Inferior parietal cortex (tissue), 1 donor: ENCODE measurements around the gene PGAM5.

Experiments
- DNase-seq: peaks from one replicate; pipeline ENCODE4 v3.0.0-alpha.2; 2016; ENCODE audit errors: extremely low spot score

The PGAM5 gene

DNA sequence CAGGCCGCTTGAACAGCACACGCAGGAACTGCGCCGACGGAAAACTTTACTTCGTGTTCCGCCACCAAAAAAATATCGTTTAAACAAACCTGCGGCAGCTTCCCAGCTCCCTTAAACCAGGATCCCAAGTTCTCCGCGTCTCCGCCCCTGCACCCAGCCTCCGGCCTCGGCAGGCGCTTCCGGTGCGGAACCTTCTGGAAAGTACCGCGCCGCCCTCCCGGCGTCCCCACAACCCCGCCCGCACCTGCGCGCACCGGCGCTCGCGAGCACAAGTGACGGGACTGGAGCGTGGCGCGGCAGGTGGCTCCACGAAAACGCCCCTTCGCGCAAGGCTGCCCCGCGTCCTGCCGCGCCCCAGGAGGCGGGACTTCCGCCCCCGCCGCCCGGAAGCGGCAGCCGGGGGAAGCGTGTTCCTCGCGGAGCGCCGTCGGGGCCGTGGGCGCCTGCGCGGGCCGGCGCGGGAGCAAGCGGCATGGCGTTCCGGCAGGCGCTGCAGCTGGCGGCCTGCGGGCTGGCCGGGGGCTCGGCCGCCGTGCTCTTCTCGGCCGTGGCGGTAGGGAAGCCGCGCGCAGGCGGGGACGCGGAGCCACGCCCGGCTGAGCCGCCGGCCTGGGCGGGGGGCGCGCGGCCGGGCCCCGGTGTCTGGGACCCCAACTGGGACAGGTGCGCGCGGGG, at the start of gene PGAM5:
Gene PGAM5 (plus strand): TSS at position 438 of the 675 bp plus-strand sequence. CDS start 35 bp downstream, at position 473.
- DNase-seq: peak; percentile 77

DNA sequence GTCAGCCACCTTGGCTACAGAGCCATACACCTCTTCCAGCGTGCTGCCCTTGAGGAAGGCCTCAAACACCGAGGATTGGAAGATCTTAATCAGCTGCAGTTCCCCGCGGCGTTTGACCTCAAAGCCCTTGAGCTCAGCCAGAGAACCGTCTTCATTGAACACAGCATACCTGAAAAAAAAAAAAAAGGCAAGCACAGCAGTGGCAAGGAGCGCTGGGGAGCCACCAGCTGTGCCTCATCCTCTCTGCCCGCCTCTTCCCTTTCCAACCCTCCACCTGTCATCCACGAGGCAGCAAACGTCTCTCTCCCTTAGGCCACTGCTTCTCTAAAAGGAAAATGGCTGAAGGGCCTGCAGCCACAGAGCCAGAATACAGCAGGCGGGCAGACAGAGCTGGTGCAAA, 49.6 kb upstream of the PGAM5 start:
- no peak for DNase-seq

DNA sequence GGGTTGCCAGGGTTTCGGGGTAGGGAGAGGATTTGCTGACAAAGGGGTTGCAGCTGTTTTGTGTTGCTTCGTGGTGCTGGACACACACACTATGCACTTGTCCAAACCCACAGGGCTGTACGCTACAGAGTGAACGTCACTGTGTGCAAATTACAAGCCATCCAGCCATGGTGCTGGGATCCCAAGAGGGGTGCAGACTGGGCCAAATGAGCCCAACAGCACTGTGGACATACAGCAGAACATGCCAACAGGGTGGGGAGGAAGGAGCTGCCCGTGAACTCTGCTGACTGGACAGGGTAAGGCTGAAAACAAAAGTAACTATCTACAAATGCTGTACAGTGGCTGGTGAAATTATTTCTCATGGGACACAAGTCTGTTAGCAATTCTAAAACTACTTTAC, 48.7 kb upstream of the PGAM5 start:
- no peak for DNase-seq

DNA sequence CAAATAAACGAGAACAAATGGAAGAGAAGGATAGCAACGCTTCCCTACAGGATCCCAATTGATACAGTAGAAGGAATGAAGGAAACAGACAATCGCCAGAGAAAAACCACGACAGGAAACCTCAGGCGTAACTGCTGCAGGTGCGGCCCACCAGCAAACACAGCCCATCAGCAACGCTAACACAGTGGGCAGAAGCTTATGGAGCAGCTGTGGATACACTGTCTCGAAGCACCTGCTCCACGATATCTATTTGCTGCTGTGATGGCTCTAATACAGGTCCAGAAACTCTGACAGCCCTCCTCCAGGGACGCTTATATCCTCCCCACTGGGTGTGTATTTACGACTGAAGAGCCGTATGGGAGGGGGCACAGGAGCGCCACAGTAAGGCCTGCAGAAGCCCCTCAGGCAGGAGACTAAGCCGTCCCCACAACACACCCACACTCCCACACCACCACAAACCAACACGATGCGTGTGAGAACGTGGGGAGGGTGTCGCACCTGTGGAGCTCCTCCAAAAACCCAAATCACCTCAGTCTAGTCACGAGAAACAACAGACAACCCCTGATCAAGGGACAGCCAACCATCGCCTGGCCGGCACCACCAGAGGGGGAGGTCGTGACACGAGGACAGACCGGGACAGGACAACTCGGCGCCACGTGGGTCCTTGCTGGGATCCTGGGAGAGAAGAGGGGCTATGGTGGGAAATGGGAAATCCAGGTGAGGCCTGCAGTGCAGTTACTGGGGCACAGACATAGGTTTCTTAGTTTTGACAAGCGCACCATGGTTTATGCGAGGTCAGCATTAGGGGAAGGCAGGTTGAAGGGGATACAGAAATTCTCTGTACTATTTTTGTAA, 47.5 kb upstream of the PGAM5 start:
- DNase-seq: no peak

DNA sequence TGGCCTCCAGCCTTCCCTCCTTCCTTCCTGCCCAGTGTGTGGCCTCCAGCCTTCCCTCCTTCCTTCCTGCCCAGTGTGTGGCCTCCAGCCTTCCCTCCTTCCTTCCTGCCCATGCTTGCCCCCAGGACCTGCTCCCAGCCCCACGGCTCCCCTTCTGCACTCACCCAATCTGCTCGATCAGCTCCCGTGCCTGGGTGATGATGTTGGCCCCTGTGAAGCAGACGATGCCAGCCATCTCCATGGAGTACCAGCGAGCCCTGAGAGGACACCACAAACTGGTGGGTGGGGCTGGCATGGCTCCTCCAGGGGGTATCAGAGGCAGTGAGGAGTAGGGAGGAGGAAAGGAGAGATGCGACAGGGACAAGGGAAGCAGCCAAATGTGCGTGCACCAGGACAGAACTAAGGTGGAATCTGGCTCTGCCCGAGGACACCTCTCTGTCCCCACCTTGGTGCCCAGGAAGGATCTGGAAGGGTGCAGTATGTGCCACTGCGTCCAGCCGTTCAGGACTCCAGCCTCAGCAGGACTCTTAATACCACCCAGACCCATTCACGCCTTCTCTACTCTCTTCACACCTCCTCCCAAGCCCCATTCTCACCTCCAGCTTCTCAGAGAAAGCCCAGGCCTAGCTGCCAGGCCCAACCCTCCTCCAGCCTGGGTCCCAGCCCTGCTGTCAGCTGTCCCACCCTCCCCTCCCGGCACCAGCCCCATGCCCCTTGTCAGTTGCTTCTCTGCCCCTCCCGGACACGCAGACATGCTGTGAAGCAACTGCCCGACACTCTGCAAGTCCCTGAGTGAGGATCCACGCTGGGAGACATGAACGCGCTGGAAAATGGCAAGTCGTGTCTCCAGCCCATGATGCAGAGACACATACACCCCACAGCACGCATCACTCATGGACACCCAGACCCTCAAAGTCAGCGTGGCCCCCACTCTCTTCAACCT, 46.2 kb upstream of the PGAM5 start:
- DNase-seq: no peak

DNA sequence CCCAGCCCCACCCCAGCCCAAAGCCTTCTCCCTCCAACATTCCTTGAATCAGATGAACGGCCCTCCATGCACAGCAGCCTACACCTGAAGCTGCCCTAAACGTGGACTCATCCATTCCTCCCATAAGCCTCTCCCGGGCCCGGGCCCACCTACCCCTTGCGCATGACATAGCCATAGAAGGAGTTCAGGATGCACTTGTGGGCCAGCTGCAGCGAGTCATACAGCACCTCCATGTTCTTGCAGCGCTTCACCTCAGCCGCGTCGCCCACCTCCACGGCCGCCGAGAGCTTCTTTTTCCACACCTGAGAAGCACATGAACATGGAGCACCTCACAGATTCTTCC, 45.5 kb upstream of the PGAM5 start:
- DNase-seq: no peak

DNA sequence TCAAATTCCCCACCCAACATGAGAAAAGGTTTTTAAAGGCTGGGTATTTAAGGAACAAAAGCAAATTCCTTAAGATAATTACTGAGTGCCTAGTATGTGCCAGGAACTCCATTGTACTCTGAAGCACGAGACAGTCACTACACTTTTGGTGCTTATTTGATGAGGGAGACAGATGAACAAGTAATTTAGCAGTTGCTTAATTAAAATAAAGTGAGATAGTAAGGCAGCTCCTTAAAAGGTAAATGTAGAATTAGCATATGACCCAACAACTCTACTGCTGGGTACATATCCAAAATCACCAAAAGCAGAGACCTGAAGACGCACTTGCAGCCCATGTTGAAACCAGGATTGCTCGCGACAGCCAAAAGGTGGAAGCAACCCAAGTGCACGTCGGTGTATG, 44.8 kb upstream of the PGAM5 start:
- no peak for DNase-seq

DNA sequence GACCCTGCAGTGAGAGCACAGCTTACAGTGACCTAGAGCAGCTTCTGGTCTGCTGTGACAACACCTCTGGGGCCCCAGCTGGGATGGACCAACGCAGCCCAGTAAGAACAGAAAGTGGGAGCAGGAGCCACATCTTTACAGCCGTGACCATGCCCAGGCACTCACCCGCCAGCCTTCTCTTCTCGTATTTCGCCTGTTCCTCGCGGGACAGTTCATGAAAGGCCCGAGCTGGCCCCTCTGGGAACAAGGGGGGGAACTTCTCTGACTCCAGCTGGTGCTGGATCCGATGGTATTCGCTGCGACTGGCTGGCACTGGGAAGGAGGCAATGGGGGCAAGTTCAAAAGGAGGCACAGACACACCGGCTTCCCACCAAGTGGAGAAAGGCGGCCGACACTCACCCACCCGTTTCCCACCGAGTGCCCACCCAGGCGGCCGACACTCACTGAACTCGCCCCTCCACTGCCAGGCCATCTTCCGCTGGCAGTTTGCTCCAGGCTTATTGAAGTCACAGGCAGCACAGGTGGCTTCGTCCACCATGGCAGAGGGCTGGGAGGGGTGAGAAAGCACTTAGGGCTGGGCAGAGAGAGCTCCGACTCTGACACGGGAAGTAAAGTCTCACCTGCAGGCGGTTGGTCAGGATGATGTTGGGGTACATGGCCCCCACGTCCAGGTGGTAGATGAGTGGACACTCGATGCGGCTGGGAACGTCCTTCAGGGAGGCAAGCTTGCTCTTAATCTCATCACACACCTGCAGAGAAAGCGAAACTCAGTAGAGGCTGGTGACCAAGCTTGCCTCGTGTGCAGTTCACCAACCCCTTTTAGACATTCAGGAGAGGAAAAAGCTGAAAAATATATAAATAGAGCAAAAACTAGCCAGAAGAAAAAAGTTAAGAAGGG, 42.2 kb upstream of the PGAM5 start:
- DNase-seq: no peak

DNA sequence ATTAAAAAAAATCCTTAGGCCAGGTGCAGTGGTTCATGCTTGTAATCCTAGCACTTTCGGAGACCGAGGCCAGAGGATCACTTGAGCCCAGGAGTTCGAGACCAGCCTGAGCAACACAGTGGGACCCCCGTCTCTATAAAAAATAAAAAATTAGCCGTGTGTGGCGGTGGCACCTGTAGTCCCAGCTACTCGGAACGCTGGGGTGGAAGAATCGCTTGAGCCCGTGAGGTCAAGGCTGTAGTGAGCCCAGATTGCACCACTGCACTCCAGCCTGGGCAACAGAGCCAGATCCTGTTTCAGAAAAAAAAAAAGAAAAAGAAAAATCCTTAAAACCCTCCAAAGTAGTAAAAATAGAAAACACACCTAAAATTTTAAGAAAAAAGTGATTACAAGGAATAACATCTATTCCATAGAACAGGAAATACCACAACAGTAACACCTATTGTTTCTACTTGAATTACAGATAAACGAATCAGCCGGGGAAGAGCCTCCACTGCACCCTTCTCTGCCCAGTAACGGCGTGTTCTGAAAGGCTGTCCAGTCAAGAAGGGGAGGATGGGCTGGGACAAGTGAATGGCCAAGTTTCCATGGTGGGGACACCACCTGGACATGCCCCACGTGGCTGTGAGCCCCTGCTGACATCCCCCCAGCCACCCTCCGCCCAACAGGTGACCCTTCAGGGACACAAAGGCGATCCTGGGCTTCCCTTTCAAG, 41.3 kb upstream of the PGAM5 start:
- DNase-seq: no peak

DNA sequence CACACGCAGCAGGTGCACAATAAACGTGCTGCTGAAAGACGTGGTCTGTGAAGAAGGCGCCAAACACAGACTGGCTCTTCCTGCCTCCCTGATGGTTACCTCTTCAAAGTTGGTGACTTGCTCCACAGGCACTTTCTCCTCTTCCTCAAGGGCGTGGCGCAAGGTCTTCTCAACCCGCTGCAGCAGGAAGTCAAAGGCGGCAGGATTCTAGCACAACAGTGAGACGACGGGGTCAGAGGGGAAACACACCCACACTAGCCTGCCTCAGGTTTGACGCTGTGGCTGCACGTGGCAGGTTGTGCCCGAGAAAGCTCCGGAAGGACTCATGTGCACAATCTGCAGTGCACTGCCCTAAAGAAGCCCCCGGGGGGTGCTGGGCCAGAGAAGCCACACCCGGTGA, 38.5 kb upstream of the PGAM5 start:
- no peak for DNase-seq

DNA sequence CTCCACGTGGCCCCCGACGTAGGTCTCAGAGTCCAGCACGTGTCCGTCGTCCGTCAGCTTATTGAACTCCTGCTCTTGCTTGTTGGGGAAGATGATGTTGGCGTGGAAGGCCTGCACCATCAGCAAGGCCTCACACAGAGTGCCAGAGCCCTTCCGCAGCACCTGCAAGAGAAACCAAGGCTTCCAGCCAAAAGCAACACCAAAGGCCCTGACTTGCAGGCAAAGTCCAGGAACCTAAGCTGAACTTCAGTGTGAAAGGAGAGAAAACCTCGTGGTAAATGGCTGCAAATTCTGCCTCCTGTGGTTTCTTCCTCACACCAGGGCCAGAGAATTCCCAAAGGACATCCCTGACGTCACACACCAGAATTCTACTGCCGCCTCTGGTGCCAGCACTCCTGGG, 38.0 kb upstream of the PGAM5 start:
- no peak for DNase-seq

DNA sequence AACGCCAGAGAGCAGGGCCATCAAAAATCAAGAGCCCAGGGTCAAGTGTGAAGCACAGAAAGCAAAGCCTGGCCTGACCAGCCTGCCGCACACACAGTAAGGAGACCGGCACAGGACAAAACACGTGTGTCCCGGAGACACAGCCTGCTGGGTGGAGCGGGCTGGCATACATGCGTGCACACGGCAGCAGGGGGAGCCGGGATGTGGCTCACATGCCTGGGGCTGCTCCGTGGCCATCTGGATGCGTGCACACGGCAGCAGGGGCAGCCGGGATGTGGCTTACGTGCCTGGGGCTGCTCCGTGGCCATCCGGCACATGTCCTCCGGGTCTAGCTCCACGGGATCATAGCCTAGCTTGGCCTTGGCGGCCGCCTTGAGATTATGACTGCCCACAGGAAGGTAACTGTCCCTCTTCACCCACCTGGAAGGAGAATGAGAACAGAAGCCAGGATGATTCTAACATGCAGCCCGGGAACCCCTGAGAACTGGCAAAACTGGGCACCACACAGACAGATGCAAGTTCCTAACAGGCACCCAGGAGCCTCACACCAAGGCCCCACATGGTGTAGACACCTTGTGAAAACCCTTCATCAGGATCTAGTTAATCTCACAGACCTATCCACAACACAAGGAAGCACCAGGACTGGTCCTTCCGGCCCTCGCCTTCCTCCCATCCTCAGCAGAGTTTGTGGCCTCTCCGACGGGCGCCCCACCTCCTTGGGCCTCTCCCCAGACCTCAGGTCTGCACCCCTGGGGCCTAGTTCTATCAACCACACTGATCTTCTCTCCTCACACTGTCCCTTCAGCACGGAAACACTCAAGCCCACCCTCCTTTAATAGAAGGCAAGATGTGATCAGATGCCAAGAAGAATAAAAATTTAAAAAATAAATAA, 37.1 kb upstream of the PGAM5 start:
- no peak for DNase-seq

DNA sequence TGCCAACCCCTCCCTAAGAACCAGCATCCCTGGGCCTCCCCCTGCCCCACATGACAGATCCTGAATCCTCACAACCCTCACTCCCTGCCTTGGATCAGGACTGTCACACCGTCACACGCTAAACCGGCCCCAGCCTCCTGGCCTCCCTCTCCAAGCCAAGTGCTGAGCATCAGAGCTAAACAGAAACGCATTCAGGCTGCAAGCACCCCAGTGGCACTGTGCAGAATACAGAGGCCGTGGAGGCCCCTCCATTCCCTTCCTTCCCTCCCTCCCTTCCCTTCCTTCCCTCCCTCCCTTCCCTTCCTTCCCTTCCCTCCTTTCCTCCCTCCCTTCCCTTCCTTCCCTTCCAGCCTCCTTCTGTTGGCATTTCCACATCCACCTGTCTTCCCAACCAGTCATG, 36.1 kb upstream of the PGAM5 start:
- DNase-seq: no peak

DNA sequence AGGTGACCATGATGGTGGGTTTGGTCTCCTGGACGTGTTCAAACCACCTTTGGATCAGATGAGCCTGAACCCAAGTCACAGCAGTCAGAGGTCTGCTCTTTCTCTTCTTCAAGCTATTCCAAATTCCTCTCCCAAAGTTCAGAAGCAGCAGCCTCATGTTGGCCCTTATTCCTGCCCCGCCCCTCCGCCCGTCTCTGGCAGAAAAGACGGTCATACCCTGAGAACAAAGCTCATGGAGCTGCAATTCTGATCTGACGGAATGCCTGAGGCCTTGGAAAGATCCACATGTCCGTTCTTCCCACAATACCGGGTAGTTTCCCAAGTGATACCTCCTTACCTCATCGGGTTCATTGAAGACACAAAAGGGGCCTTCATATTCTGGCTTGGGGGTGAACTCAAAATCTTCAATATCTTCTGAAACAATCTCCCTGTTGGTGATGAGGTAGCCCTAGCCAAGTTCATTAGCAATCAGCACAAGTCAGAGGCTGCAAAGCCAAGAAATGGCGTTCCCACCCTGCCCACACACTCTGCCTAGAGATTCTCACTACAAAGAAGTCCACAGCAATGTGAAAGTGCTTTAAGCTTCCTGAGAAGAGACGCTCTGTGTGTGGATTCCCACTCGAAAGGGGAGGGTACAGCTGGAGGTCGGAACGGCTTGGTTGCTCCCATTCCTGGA, 34.7 kb upstream of the PGAM5 start:
- no peak for DNase-seq

DNA sequence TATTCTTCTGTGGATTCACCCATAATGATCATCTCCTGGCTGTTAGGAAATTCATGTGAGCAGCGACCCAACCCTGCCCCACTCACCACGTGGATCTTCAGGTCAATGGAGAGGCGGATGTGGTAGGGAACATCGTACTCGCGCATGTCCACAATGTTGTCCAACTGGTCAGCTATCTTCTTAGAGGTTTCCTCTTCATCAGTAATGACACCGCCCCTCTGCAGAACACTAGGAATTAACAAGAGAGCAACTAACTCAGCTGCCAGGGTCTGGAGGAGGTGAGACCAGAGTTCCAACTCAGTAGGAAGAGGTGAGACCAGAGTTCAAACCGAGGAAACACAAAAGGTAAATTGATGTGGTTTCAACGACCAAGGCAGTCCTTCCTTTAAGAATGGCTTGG, 33.1 kb upstream of the PGAM5 start:
- DNase-seq: no peak

DNA sequence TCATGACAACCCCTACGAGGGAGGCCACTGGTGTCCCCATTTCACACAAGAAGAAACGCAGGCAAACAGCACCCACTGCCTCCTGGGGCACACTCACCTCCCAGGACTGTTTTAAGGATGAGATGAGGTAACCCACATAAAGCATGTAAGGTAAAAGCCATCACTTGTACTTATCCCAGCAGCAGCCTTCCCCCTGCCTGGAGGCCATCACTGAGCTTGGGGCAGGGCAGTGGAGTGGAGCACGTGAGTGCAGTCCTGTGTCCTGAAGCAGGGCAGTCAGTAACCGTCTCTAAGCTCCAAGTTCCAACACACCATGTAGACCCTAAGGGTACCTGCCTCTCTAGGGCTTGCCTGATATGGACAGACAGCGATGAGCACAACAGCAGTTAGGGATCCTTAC, 25.2 kb upstream of the PGAM5 start:
- DNase-seq: no peak

DNA sequence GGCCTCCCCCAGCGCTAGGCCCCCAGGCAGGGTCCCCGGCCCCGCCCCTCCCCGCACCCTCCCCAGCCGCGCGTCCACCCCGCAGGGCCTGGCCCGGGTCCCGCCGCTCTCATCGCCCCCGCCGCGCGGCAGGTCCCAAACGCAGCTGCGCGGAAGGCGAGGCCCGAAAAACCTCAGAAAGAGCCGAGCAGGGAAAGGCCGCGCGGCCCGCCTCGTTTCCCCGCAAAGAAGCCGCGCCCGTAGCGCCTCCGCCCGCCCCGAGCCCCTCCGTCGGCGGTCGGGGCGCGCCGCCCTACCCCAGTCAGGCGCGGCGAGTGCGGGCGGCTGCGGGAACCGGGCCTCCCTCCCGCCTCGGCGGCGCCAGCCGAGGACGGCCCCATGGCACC, 23.8 kb upstream of the PGAM5 start:
- DNase-seq: no peak

DNA sequence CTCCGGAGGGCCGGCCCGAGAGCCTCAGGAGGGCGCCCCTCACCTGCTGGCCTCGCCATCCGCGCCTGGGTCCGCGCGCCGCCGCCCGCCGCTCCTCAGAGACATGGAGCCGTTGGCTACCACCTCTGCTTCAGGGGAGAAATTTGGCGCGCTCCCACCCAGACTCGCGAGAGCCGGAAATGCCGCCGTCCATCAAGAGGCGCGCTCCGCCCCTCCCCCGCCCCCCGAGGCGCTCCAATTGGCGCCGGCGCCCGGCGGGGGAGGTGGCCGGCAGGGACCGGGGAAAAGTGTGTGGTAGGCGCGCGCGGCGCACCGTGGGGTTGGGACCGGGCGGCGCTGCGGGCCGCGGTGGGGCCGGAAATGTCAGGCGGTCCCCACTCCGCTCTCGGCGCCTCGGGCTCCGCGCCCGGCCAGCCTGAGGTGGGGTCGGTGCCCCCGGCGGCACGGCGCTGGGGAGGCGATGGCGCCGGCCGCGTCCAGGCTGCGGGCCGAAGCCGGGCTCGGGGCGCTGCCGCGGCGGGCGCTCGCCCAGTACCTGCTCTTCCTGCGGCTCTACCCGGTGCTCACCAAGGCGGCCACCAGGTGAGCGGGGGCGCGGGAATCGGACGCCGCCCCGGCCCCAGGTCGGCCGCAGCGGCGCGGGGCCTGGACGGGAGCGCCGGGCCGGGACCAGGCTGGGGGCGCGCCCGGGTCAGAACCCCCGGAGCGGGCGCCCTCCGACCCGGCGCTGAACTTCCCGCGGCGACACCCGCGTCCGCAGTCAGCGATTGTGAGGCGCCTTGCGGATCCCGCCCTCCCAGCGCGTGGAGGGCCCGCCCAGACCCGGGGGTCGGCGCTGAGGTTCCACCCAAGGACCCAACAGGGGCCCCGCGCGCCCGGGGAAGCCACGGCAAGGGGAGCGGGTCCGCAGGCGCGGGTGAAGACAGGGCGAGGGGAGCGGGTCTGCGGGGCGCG, 23.2 kb upstream of the PGAM5 start, which contains the start of the genes POLE and PXMP2:
Gene POLE (minus strand): TSS at position 132 of the 954 bp plus-strand sequence. CDS start 27 bp downstream, at position 105.
Gene PXMP2 (plus strand): TSS at position 377 of the 954 bp plus-strand sequence. CDS start 84 bp downstream, at position 461.
- DNase-seq: peak; percentile 89
